ENCODE measurements around the gene MAP1S. TPM values are rescaled to one million over a fixed set of nuclear protein-coding genes. Genes with fewer than 3 reads are reported as not detected.

The MAP1S gene
- total and polyA plus RNA-seq, 2 of the 13 experiments (the other 11 are each of a cell fraction or from before 2014, with no cell fraction given): 3.8 to 7.3 TPM

GRCh38 chr19:17682273-17682672 lies 37.0 kb upstream of the MAP1S start:
- Histone ChIP-seq H3K9me3 (ENCODE audit: low read length) (no peaks in the 10 kb centered on the region), H3K4me1 (ENCODE audit: insufficient read depth, low read length) (no peaks in the 10 kb centered on the region), H3K36me3 (replicated peaks in 1 of 2; ENCODE audit: control insufficient read depth in 1 of 2, insufficient read depth in 2 of 2, low read length in 2 of 2) (no peaks in the 10 kb centered on the region), H3K4me2 (ENCODE audit: low read depth, low read length) (no peak overlapping the region), H3K27ac (ENCODE audit: extremely low read length, insufficient read depth, low read length) (no peak overlapping the region), H3K9ac (ENCODE audit: insufficient read depth, low read depth, low read length) (no peak overlapping the region), H4K20me1 (ENCODE audit: insufficient read depth, low read length) (no peaks in the 10 kb centered on the region), H3K27me3 (ENCODE audit: control insufficient read depth in 1 of 2, insufficient read depth in 2 of 2, low read length in 2 of 2) (peaks cover 3 to 18% of the 10 kb centered on the region in 2 experiments; a peak in 3 of 5 replicates), H2AFZ (ENCODE audit: low read length) (no peak overlapping the region), H3K79me2 (ENCODE audit: insufficient read depth, low read length) (no peaks in the 10 kb centered on the region), H3K4me3 (replicated peaks in 1 of 3; ENCODE audit: insufficient read depth in 1 of 3, low read depth in 2 of 3, low read length in 3 of 3) (no peak overlapping the region)
- CTCF ChIA-PET (ENCODE audit: low intra/inter-chr PET ratio, low total read pairs): no interaction called here
- FAIRE-seq: no peak
- no TSS peak for BruUV-seq (replicated peaks)
- WGBS (ENCODE audit: low lambda C conversion rate): 12% methylated on average over 5 of the region's 5 CpGs
- POLR2A ChIA-PET: no interaction called here
- intact Hi-C loops (cut with micrococcal nuclease; ENCODE audit: unreplicated experiment): no loop called here
- no peak for ATAC-seq
- no peak for DNase-seq (ENCODE audit: low spot score)
- peak; percentile 70 for TF ChIP-seq ZNF629 (CRISPR knock-in tag; conservative IDR thresholded peaks at IDR 0.05)
- TF ChIP-seq, protein P1, sequence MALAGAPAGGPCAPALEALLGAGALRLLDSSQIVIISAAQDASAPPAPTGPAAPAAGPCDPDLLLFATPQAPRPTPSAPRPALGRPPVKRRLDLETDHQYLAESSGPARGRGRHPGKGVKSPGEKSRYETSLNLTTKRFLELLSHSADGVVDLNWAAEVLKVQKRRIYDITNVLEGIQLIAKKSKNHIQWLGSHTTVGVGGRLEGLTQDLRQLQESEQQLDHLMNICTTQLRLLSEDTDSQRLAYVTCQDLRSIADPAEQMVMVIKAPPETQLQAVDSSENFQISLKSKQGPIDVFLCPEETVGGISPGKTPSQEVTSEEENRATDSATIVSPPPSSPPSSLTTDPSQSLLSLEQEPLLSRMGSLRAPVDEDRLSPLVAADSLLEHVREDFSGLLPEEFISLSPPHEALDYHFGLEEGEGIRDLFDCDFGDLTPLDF (CRISPR knock-in tag; IDR thresholded peaks at IDR 0.05): no peak
- TF ChIP-seq KAT8 (CRISPR knock-in tag; IDR thresholded peaks at IDR 0.05): no peak
- no peak for TF ChIP-seq ZHX1 (CRISPR knock-in tag; IDR thresholded peaks at IDR 0.05; ENCODE audit: low read depth)
- in situ Hi-C loops (cut with HindIII; ENCODE audit: extremely low pct_ligation_motif_present, low pct_unique_long_range_greater_than_20kb): no loop called here

DNA sequence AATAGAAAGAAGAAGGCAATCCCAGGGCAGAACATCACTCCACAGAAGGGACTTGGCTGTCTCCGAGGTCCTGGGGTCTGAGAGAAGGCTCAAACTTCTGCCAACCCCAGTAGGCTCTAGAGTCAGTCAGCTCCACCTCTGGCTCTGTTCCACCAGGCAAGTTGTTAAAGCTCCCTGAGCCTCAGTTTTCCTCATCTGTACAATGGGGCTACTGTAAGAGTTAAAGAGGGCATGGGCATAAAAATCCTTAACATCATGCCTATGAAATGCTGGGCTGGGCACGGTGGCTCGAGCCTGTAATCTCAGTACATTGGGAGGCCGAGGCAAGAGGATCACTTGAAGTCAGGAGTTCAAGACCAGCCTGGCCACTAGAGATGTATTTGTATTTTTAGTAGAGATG lies 36.2 kb upstream of the MAP1S start:
- POLR2A ChIA-PET: no interaction called here
- FAIRE-seq (no peak), ATAC-seq (no peak), DNase-seq (ENCODE audit: low spot score) (no peak)
- TF ChIP-seq ZNF629 (CRISPR knock-in tag; conservative IDR thresholded peaks at IDR 0.05) (peak; percentile 64), POGZ (CRISPR knock-in tag; IDR thresholded peaks at IDR 0.05) (no peak)
- 0% methylated on average over 3 of the region's 4 CpGs for WGBS (ENCODE audit: low lambda C conversion rate)
- intact Hi-C loops (cut with micrococcal nuclease; ENCODE audit: unreplicated experiment) (no loop called here), in situ Hi-C loops (cut with HindIII; ENCODE audit: extremely low pct_ligation_motif_present, low pct_unique_long_range_greater_than_20kb) (no loop called here)
- Histone ChIP-seq H3K9ac (ENCODE audit: insufficient read depth, low read depth, low read length) (no peak overlapping the region), H3K9me3 (ENCODE audit: low read length) (no peaks in the 10 kb centered on the region), H3K4me2 (ENCODE audit: low read depth, low read length) (no peak overlapping the region), H3K79me2 (ENCODE audit: insufficient read depth, low read length) (no peaks in the 10 kb centered on the region), H3K4me1 (ENCODE audit: insufficient read depth, low read length) (no peaks in the 10 kb centered on the region), H4K20me1 (ENCODE audit: insufficient read depth, low read length) (no peaks in the 10 kb centered on the region), H3K4me3 (replicated peaks in 1 of 3; ENCODE audit: insufficient read depth in 1 of 3, low read depth in 2 of 3, low read length in 3 of 3) (no peak overlapping the region), H3K36me3 (replicated peaks in 1 of 2; ENCODE audit: control insufficient read depth in 1 of 2, insufficient read depth in 2 of 2, low read length in 2 of 2) (no peaks in the 10 kb centered on the region), H3K27ac (ENCODE audit: extremely low read length, insufficient read depth, low read length) (no peak overlapping the region), H2AFZ (ENCODE audit: low read length) (no peak overlapping the region), H3K27me3 (ENCODE audit: control insufficient read depth in 1 of 2, insufficient read depth in 2 of 2, low read length in 2 of 2) (peaks cover 3 to 25% of the 10 kb centered on the region in 2 experiments; a peak in 3 of 5 replicates)
- no TSS peak for BruUV-seq (replicated peaks)
- CTCF ChIA-PET (ENCODE audit: low intra/inter-chr PET ratio, low total read pairs): no interaction called here
